Measurements from ENCODE around the gene KIF26B.

The KIF26B gene

DNA sequence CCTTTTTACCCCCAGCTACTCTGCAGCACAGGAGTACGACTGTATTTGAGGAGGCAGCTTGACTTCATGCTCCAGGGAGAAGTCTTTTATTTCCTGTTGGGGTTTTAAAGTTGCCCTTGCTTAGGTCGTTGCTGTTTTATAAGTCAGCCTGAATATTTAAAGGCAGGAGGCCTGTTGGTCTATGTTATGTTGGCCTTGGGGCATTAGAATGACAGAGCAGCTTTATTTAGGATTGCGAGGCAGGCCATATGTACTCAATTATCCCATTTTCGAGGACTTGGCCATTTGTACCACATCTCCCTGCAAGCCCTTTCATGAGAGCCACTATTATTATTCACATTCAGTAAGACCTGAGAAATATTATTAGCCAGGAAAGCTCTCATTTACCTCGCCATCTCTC is 47.0 kb downstream of the KIF26B start:
- H3K4me2 ChIP-seq (ENCODE audit: low read depth, low read length): no peak overlapping the region
- H3K27me3 ChIP-seq (replicated peaks; ENCODE audit: insufficient read depth, low read length): no peaks in the 10 kb centered on the region

GRCh38 chr1:245205396-245205795 is 50.6 kb downstream of the KIF26B start:
- no peak overlapping the region for H3K4me3 ChIP-seq (ENCODE audit: low read length)
- no peak overlapping the region for H3K9ac ChIP-seq (ENCODE audit: low read length)
- H3K79me2 ChIP-seq (ENCODE audit: low read length): no peaks in the 10 kb centered on the region
- H3K4me2 ChIP-seq (ENCODE audit: low read depth, low read length): no peak overlapping the region
- H3K36me3 ChIP-seq (replicated peaks; ENCODE audit: insufficient read depth, low read length): no peaks in the 10 kb centered on the region
- H3K9me2 ChIP-seq (replicated peaks; ENCODE audit: insufficient read depth, low read length): no peaks in the 10 kb centered on the region
- no peaks in the 10 kb centered on the region for H4K20me1 ChIP-seq (ENCODE audit: insufficient read depth, low read length)
- no peaks in the 10 kb centered on the region for H3K9me3 ChIP-seq (replicated peaks; ENCODE audit: insufficient read depth, low read length)
- DNase-seq: no peak
- no peaks in the 10 kb centered on the region for H3F3A ChIP-seq (ENCODE audit: insufficient read depth, low read length)
- no peak overlapping the region for H3K27ac ChIP-seq (ENCODE audit: low read length)
- H3K27me3 ChIP-seq (replicated peaks; ENCODE audit: insufficient read depth, low read length): no peaks in the 10 kb centered on the region
- TF ChIP-seq CTCF (IDR thresholded peaks at IDR 0.05; ENCODE audit: low read length) (no peak), EZH2phosphoT487 (IDR thresholded peaks at IDR 0.05; ENCODE audit: low read length) (no peak), EZH2 (optimal IDR thresholded peaks at IDR 0.05; ENCODE audit: low read depth, low read length) (no peak)
- no peak overlapping the region for H2AFZ ChIP-seq (ENCODE audit: low read length)
- H3K4me1 ChIP-seq (ENCODE audit: low read length): no peaks in the 10 kb centered on the region

More for the DNA sequence above, 47.0 kb downstream of the KIF26B start:
- TF ChIP-seq EZH2 (optimal IDR thresholded peaks at IDR 0.05; ENCODE audit: low read depth, low read length) (no peak), EZH2phosphoT487 (IDR thresholded peaks at IDR 0.05; ENCODE audit: low read length) (no peak)
- Histone ChIP-seq H3K9me2 (replicated peaks; ENCODE audit: insufficient read depth, low read length) (no peaks in the 10 kb centered on the region), H3F3A (ENCODE audit: insufficient read depth, low read length) (no peaks in the 10 kb centered on the region), H4K20me1 (ENCODE audit: insufficient read depth, low read length) (no peaks in the 10 kb centered on the region), H3K79me2 (ENCODE audit: low read length) (no peaks in the 10 kb centered on the region), H3K9me3 (replicated peaks; ENCODE audit: insufficient read depth, low read length) (no peaks in the 10 kb centered on the region), H3K36me3 (replicated peaks; ENCODE audit: insufficient read depth, low read length) (no peaks in the 10 kb centered on the region), H3K4me3 (ENCODE audit: low read length) (no peak overlapping the region), H2AFZ (ENCODE audit: low read length) (no peak overlapping the region), H3K9ac (ENCODE audit: low read length) (no peak overlapping the region), H3K27ac (ENCODE audit: low read length) (no peak overlapping the region), H3K4me1 (ENCODE audit: low read length) (0 out of 2 replicates have a peak, but pooled peaks cover 4% of the 10 kb centered on the region)
- DNase-seq: no peak

- H3K79me2 ChIP-seq (ENCODE audit: low read length): no peaks in the 10 kb centered on the region
- DNase-seq: no peak
Observed at GRCh38 chr1:245205864-245206263, 51.1 kb downstream of the KIF26B start.

More at GRCh38 chr1:245205864-245206263, 51.1 kb downstream of the KIF26B start:
- Histone ChIP-seq H3K4me2 (ENCODE audit: low read depth, low read length) (no peak overlapping the region), H4K20me1 (ENCODE audit: insufficient read depth, low read length) (no peaks in the 10 kb centered on the region), H3K4me1 (ENCODE audit: low read length) (no peaks in the 10 kb centered on the region), H3K27ac (ENCODE audit: low read length) (no peak overlapping the region), H3K36me3 (replicated peaks; ENCODE audit: insufficient read depth, low read length) (no peaks in the 10 kb centered on the region), H3K9me2 (replicated peaks; ENCODE audit: insufficient read depth, low read length) (no peaks in the 10 kb centered on the region), H3K9ac (ENCODE audit: low read length) (no peak overlapping the region), H3K27me3 (replicated peaks; ENCODE audit: insufficient read depth, low read length) (no peaks in the 10 kb centered on the region), H3K9me3 (replicated peaks; ENCODE audit: insufficient read depth, low read length) (no peaks in the 10 kb centered on the region), H3K4me3 (ENCODE audit: low read length) (no peak overlapping the region), H2AFZ (ENCODE audit: low read length) (no peak overlapping the region), H3F3A (ENCODE audit: insufficient read depth, low read length) (no peaks in the 10 kb centered on the region)
- TF ChIP-seq EZH2 (optimal IDR thresholded peaks at IDR 0.05; ENCODE audit: low read depth, low read length): no peak
- TF ChIP-seq CTCF (IDR thresholded peaks at IDR 0.05; ENCODE audit: low read length): no peak
- no peak for TF ChIP-seq EZH2phosphoT487 (IDR thresholded peaks at IDR 0.05; ENCODE audit: low read length)

Data from MM.1S (cell line).